GM12878 (cell line): ENCODE measurements around the gene TREM1. TPM values are rescaled to one million over a fixed set of nuclear protein-coding genes. Genes with fewer than 3 reads are reported as not detected.

ENCODE experiments used
- BCLAF1 ChIP-seq: fragments of 450-650 bp; IDR thresholded peaks from 2 replicates; pipeline ENCODE4 v1.6.1; 2017; ENCODE audit warnings: antibody characterized with exemption, mild to moderate bottlenecking, moderate library complexity
- E2F8 ChIP-seq: fragments of 450-650 bp; IDR thresholded peaks from 2 replicates; pipeline ENCODE4 v1.6.1; 2018; ENCODE audit warnings: mild to moderate bottlenecking, low read depth, moderate library complexity; ENCODE audit not compliant: partially characterized antibody
- SP1 ChIP-seq: IDR thresholded peaks from one replicate; pipeline ENCODE4 v1.6.1; 2011; ENCODE audit warnings: low read depth, low read length
- polyA plus RNA-seq, 11 experiments: library from polyadenylated mRNA; depleted of rRNA in 4 of 11; unstranded in 6 of 11; stranded (reverse) in 5 of 11; fragments of >200 nt; fragmentation: Nextera tagmentation in 4 of 11; fragmentation: Illumina TruSeq in 1 of 11; extraction: Ambion mirVana in 4 of 11; extraction: Trizol in 1 of 11; gene quantifications; 1 replicate in 1 of 11; 2 replicates in 10 of 11; pipeline versions ENCODE4 v1.2.1 to v1.2.3, GENCODE V29; 2011 to 2016; ENCODE audit warnings: inconsistent platforms in 2 of 11, missing spikeins in 2 of 11, low read depth in 1 of 11
- total RNA-seq, 4 experiments: library from RNA; depleted of rRNA in 3 of 4; stranded (reverse); fragments of >200 nt in 3 of 4; fragmentation: Illumina TruSeq in 1 of 4; extraction: Trizol in 1 of 4; gene quantifications; 2 replicates each; pipeline versions ENCODE4 v1.2.1 to v1.2.3, GENCODE V29; 2013 to 2021
- TF ChIP-seq, protein P1 (sequence below): IDR thresholded peaks from 2 replicates; pipeline ENCODE4 v1.6.1; 2011; ENCODE audit warnings: low read depth, mild to moderate bottlenecking, low read length, moderate library complexity, borderline replicate concordance; ENCODE audit errors: extremely low read depth
- TF ChIP-seq, protein P2 (sequence below): fragments of 450-650 bp; IDR thresholded peaks from 2 replicates; pipeline ENCODE4 v1.6.1; 2017; ENCODE audit warnings: mild to moderate bottlenecking, moderate library complexity

Gene TREM1
- total and polyA plus RNA-seq, 10 of the 15 experiments (the other 5 are each of a cell fraction or from before 2014, with no cell fraction given): 0.09 to 2.6 (median 0.28) TPM; not detected in 2

- TF ChIP-seq BCLAF1 (no peak), E2F8 (no peak), SP1 (no peak)
- TF ChIP-seq, protein P1, sequence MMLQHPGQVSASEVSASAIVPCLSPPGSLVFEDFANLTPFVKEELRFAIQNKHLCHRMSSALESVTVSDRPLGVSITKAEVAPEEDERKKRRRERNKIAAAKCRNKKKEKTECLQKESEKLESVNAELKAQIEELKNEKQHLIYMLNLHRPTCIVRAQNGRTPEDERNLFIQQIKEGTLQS: no peak
- TF ChIP-seq, protein P2, sequence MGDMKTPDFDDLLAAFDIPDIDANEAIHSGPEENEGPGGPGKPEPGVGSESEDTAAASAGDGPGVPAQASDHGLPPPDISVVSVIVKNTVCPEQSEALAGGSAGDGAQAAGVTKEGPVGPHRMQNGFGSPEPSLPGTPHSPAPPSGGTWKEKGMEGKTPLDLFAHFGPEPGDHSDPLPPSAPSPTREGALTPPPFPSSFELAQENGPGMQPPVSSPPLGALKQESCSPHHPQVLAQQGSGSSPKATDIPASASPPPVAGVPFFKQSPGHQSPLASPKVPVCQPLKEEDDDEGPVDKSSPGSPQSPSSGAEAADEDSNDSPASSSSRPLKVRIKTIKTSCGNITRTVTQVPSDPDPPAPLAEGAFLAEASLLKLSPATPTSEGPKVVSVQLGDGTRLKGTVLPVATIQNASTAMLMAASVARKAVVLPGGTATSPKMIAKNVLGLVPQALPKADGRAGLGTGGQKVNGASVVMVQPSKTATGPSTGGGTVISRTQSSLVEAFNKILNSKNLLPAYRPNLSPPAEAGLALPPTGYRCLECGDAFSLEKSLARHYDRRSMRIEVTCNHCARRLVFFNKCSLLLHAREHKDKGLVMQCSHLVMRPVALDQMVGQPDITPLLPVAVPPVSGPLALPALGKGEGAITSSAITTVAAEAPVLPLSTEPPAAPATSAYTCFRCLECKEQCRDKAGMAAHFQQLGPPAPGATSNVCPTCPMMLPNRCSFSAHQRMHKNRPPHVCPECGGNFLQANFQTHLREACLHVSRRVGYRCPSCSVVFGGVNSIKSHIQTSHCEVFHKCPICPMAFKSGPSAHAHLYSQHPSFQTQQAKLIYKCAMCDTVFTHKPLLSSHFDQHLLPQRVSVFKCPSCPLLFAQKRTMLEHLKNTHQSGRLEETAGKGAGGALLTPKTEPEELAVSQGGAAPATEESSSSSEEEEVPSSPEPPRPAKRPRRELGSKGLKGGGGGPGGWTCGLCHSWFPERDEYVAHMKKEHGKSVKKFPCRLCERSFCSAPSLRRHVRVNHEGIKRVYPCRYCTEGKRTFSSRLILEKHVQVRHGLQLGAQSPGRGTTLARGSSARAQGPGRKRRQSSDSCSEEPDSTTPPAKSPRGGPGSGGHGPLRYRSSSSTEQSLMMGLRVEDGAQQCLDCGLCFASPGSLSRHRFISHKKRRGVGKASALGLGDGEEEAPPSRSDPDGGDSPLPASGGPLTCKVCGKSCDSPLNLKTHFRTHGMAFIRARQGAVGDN: no peak
These were observed 34.7 kb upstream of the TREM1 start (continued) for GRCh38 chr6:41321183-41321582.
